Measurements from ENCODE around the gene LASP1.

GRCh38 chr17:38871247-38872015 lies 1.6 kb downstream of the LASP1 start:
- TF ChIP-seq CTCF (IDR thresholded peaks at IDR 0.05) (no peak), POLR2AphosphoS5 (IDR thresholded peaks at IDR 0.05) (peak in 2 of 3 donors; percentile 74 to 90), POLR2A (IDR thresholded peaks at IDR 0.05) (no peak), EP300 (IDR thresholded peaks at IDR 0.05) (no peak)
